IMR-90 (cell line): ENCODE data around the gene SMIM36. TPM values are rescaled to one million over a fixed set of nuclear protein-coding genes. Genes with fewer than 3 reads are reported as not detected.

Experiments used
- ATAC-seq: fragments of 200-7000 bp; cut with Tn5 transposase; 2 replicates; pipeline ENCODE4 v1.9.1; 2020; ENCODE audit warnings: low read depth, mild to moderate bottlenecking, moderate library complexity
- BruUV-seq: library from RNA; stranded (reverse); fragments of 400-500 nt; replicated peaks from 2 replicates; lab custom pipeline; 2021; lab: Mats Ljungman, UMichigan
- CTCF ChIA-PET: fragments of 300-600 bp; formaldehyde crosslinking; extraction: SDS; loops from one replicate; lab custom pipeline; 2021; ENCODE audit warnings: antibody characterized with exemption; lab: Yijun Ruan, JAX
- POLR2A ChIA-PET: fragments of 300-600 bp; sonication (Branson Sonifier 250); formaldehyde crosslinking; loops from one replicate; lab custom pipeline; 2022; ENCODE audit warnings: antibody characterized with exemption; ENCODE audit not compliant: unreplicated experiment; lab: Charles Lee
- DNase-seq: peaks from one replicate; pipeline ENCODE4 v3.0.0; 2013
- H2AFZ ChIP-seq: replicated peaks from 2 replicates; pipeline ENCODE3; 2013; ENCODE audit warnings: low read length, mild to moderate bottlenecking; ENCODE audit not compliant: poor library complexity
- H2AK5ac ChIP-seq: 2 replicates; pipeline ENCODE4 v1.6.1; 2013; ENCODE audit warnings: low read depth, low read length, inconsistent platforms
- H2AK9ac ChIP-seq: replicated peaks from 2 replicates; pipeline ENCODE3; 2013; ENCODE audit warnings: mild to moderate bottlenecking, low read depth, low read length, moderate library complexity; ENCODE audit not compliant: poor library complexity
- H2BK120ac ChIP-seq: 2 replicates; pipeline ENCODE4 v1.6.1; 2013; ENCODE audit warnings: low read depth, low read length, inconsistent platforms
- H2BK15ac ChIP-seq: 3 replicates; pipeline ENCODE4 v1.6.1; 2013; ENCODE audit warnings: low read depth, low read length, inconsistent platforms
- H2BK20ac ChIP-seq: 2 replicates; pipeline ENCODE4 v1.6.1; 2013; ENCODE audit warnings: low read depth, mild to moderate bottlenecking, inconsistent platforms, low read length, moderate library complexity
- H2BK5ac ChIP-seq: 2 replicates; pipeline ENCODE4 v1.6.1; 2013; ENCODE audit warnings: mild to moderate bottlenecking, low read depth, low read length, inconsistent platforms; ENCODE audit not compliant: poor library complexity, severe bottlenecking
- H3K14ac ChIP-seq: replicated peaks from 2 replicates; pipeline ENCODE4 v1.6.1; 2013; ENCODE audit warnings: low read depth, low read length, inconsistent platforms
- H3K18ac ChIP-seq: 2 replicates; pipeline ENCODE4 v1.6.1; 2013; ENCODE audit warnings: low read depth, low read length, control low read depth
- H3K23ac ChIP-seq: 2 replicates; pipeline ENCODE4 v1.6.1; 2013; ENCODE audit warnings: low read depth, low read length, inconsistent platforms
- H3K27ac ChIP-seq: 2 replicates; pipeline ENCODE4 v1.5.1; 2013; ENCODE audit warnings: mild to moderate bottlenecking, control low read depth, low read length; ENCODE audit not compliant: insufficient read depth
- H3K27me3 ChIP-seq: 2 replicates; pipeline ENCODE4 v1.6.1; 2013; ENCODE audit warnings: low read length; ENCODE audit not compliant: control insufficient read depth, insufficient read depth
- H3K36me3 ChIP-seq: 2 replicates; pipeline ENCODE4 v1.6.1; 2013; ENCODE audit warnings: low read length, mixed read lengths; ENCODE audit not compliant: control insufficient read depth, insufficient read depth
- H3K4ac ChIP-seq: 2 replicates; pipeline ENCODE4 v1.6.1; 2013; ENCODE audit warnings: low read depth, low read length, inconsistent platforms
- H3K4me1 ChIP-seq: 2 replicates; pipeline ENCODE4 v1.6.1; 2013; ENCODE audit warnings: low read length, mixed read lengths; ENCODE audit not compliant: control insufficient read depth, insufficient read depth
- H3K4me2 ChIP-seq: 2 replicates; pipeline ENCODE4 v1.6.1; 2013; ENCODE audit warnings: low read depth, mild to moderate bottlenecking, control low read depth, low read length, moderate library complexity
- H3K4me3 ChIP-seq: 2 replicates; pipeline ENCODE4 v1.5.1; 2013; ENCODE audit warnings: low read depth, mild to moderate bottlenecking, control low read depth, low read length, moderate library complexity; ENCODE audit not compliant: insufficient read depth
- H3K56ac ChIP-seq: 2 replicates; pipeline ENCODE4 v1.6.1; 2013; ENCODE audit warnings: low read length, inconsistent platforms; ENCODE audit not compliant: insufficient read depth; ENCODE audit errors: extremely low read depth
- H3K79me1 ChIP-seq, 2 experiments: 2 replicates each; pipeline ENCODE4 v1.6.1; 2013; ENCODE audit warnings: low read length in 2 of 2, inconsistent platforms in 1 of 2, low read depth in 1 of 2
- H3K9ac ChIP-seq: 2 replicates; pipeline ENCODE4 v1.6.1; 2013; ENCODE audit warnings: low read depth, low read length, control low read depth
- H3K9me1 ChIP-seq: 2 replicates; pipeline ENCODE4 v1.6.1; 2013; ENCODE audit warnings: low read length, inconsistent platforms; ENCODE audit not compliant: insufficient read depth
- H3K9me3 ChIP-seq: 2 replicates; pipeline ENCODE4 v1.6.1; 2013; ENCODE audit warnings: low read length; ENCODE audit not compliant: control insufficient read depth, insufficient read depth
- H4K20me1 ChIP-seq: 2 replicates; pipeline ENCODE4 v1.6.1; 2013; ENCODE audit warnings: low read length, inconsistent platforms; ENCODE audit not compliant: insufficient read depth
- H4K5ac ChIP-seq: 2 replicates; pipeline ENCODE4 v1.6.1; 2013; ENCODE audit warnings: mild to moderate bottlenecking, low read depth, low read length, control low read depth
- H4K8ac ChIP-seq, 2 experiments: 2 replicates each; pipeline ENCODE4 v1.6.1; 2013; ENCODE audit warnings: low read depth in 2 of 2, low read length in 2 of 2, control low read depth in 1 of 2, inconsistent platforms in 1 of 2
- H4K91ac ChIP-seq: 2 replicates; pipeline ENCODE4 v1.6.1; 2013; ENCODE audit warnings: low read depth, low read length, inconsistent platforms; ENCODE audit not compliant: insufficient read depth
- BHLHE40 ChIP-seq: fragments of 150-350 bp; IDR thresholded peaks from 2 replicates; pipeline ENCODE4 v1.6.1; 2016; ENCODE audit warnings: mild to moderate bottlenecking, low read depth, low read length
- CEBPB ChIP-seq: IDR thresholded peaks from 2 replicates; pipeline ENCODE4 v1.6.1; 2012; ENCODE audit warnings: low read depth, low read length, improper control_type of control experiment
- ELK1 ChIP-seq: fragments of 150-350 bp; IDR thresholded peaks from 2 replicates; pipeline ENCODE4 v1.6.1; 2016; ENCODE audit warnings: low read depth, mild to moderate bottlenecking, low read length, moderate library complexity, borderline replicate concordance
- FOS ChIP-seq: fragments of 150-350 bp; IDR thresholded peaks from 2 replicates; pipeline ENCODE4 v1.6.1; 2016; ENCODE audit warnings: low read depth, low read length
- RCOR1 ChIP-seq: IDR thresholded peaks from 2 replicates; pipeline ENCODE4 v1.6.1; 2012; ENCODE audit warnings: mild to moderate bottlenecking, low read length, improper control_type of control experiment; ENCODE audit not compliant: insufficient replicate concordance
- SMC3 ChIP-seq: fragments of 150-350 bp; IDR thresholded peaks from 2 replicates; pipeline ENCODE4 v1.6.1; 2016; ENCODE audit warnings: low read depth, mild to moderate bottlenecking, antibody characterized with exemption, low read length, moderate library complexity
- WGBS, 2 experiments: methylation state at CpG; one replicate each; pipeline versions ENCODE4 v1.1.5 to v1.1.7; 2013; ENCODE audit warnings: missing lambda C conversion rate in 2 of 2; ENCODE audit not compliant: insufficient read length in 1 of 2; ENCODE audit errors: extremely low coverage in 2 of 2; 5-methylcytosine and 5-hydroxymethylcytosine counted together
- dilution Hi-C: fragments of 300-500 bp; cut with HindIII; formaldehyde crosslinking; loops from one replicate; pipeline ENCODE4 v1.14.3; 2018; ENCODE audit warnings: low sequenced_read_pairs; ENCODE audit not compliant: unreplicated experiment
- in situ Hi-C: fragments of 300-500 bp; cut with MboI; formaldehyde crosslinking; loops from 3 replicates; pipeline ENCODE4 v1.14.3; 2019; ENCODE audit warnings: low sequenced_read_pairs, inconsistent platforms, mixed read lengths
- intact Hi-C: fragments of 100-400 bp; cut with micrococcal nuclease; formaldehyde crosslinking; loops from 2 replicates; pipeline ENCODE4 v1.10.0; 2022
- polyA plus RNA-seq, 3 experiments: library from polyadenylated mRNA; depleted of rRNA; stranded (reverse); fragments of >200 nt; gene quantifications; 2 replicates each; pipeline ENCODE4 v1.2.3, GENCODE V29; 2012; ENCODE audit warnings: low replicate concordance in 1 of 3
- total RNA-seq: library from RNA; depleted of rRNA; stranded (reverse); fragments of >200 nt; gene quantifications from 2 replicates; pipeline ENCODE4 v1.2.3, GENCODE V29; 2012

SMIM36 gene
- total and polyA plus RNA-seq, 2 of the 4 experiments (the other 2 are of a cell fraction), result not detected

- intact Hi-C loops, result loop anchor here (1.0 kb wide), 1 partner anchor 21 kb away; no protein-coding TSS in a partner anchor
- H3K9me1 ChIP-seq, result peaks cover 4% of the 10 kb centered on the region; the same call in 1 of the 2 replicates
- peak overlapping the region; percentile 34 for H4K5ac ChIP-seq
- peak overlapping the region; percentile 95 for H2BK20ac ChIP-seq
- H2BK15ac ChIP-seq, result peak overlapping the region; percentile 80; the same call in 2 of the 3 replicates
- H3K36me3 ChIP-seq, result no peaks in the 10 kb centered on the region
- H2AFZ ChIP-seq, result no peak overlapping the region
- H3K9me3 ChIP-seq, result no peaks in the 10 kb centered on the region
- TF ChIP-seq CEBPB, result peak; percentile 93
- no peak for TF ChIP-seq ELK1
- peak; percentile 18; the same call in 1 of the 2 replicates for TF ChIP-seq FOS
- TF ChIP-seq SMC3, result no peak
- peak; percentile 40; the same call in 1 of the 2 replicates for TF ChIP-seq BHLHE40
- TF ChIP-seq RCOR1, result peak; percentile 32
- dilution Hi-C loops, result no loop called here
- H3K9ac ChIP-seq, result no peak overlapping the region; the same call in 1 of the 2 replicates
- H2BK5ac ChIP-seq, result peak overlapping the region; percentile 71
- H3K79me1 ChIP-seq, result no peaks in the 10 kb centered on the region
- no CpG with 5 or more reads among the region's 7 CpGs for WGBS, 2 experiments
- H3K4ac ChIP-seq, result peak overlapping the region; percentile 94
- H3K4me1 ChIP-seq, result peaks cover 18% of the 10 kb centered on the region
- DNase-seq (peak; percentile 96), ATAC-seq (peak; percentile 90)
- H4K20me1 ChIP-seq, result peaks cover 4% of the 10 kb centered on the region; the same call in 1 of the 2 replicates
- peak overlapping the region; percentile 77 for H4K91ac ChIP-seq
- peak overlapping the region; percentile 78 for H3K14ac ChIP-seq
- H3K27me3 ChIP-seq, result no peaks in the 10 kb centered on the region
- H2AK5ac ChIP-seq, result peak overlapping the region; percentile 81
- H3K56ac ChIP-seq, result peak overlapping the region; percentile 58
- peak overlapping the region; percentile 95 for H3K23ac ChIP-seq
- H3K27ac ChIP-seq, result peak overlapping the region; percentile 92
- H2BK120ac ChIP-seq, result peak overlapping the region; percentile 94
- POLR2A ChIA-PET, result no interaction called here
- no peak overlapping the region for H2AK9ac ChIP-seq
- H4K8ac ChIP-seq, result peak overlapping the region; percentile 40 to 87
- H3K4me3 ChIP-seq, result no peak overlapping the region
- peak overlapping the region; percentile 96 for H3K18ac ChIP-seq
- BruUV-seq, result no TSS peak
- in situ Hi-C loops, result no loop called here
- CTCF ChIA-PET, result interaction anchor here (1.4 to 1.6 kb wide), 2 partner anchors 21 to 93 kb away, joined by 3 to 4 read pairs; no protein-coding TSS in a partner anchor
- peak overlapping the region; percentile 29 for H3K4me2 ChIP-seq
Measured at GRCh38 chr17:55433629-55434422, 77.4 kb downstream of the SMIM36 start.
